HepG2 (cell line): ENCODE data around the gene PCSK7. TPM values are rescaled to one million over a fixed set of nuclear protein-coding genes. Genes with fewer than 3 reads are reported as not detected.

ENCODE experiments used
- ATAC-seq: fragments of 200-7000 bp; cut with Tn5 transposase; 3 replicates; pipeline ENCODE4 v1.9.1; 2020; ENCODE audit warnings: mild to moderate bottlenecking, moderate library complexity
- BruUV-seq: library from RNA; stranded (reverse); fragments of 400-500 nt; replicated peaks from 2 replicates; lab custom pipeline; 2021; lab: Mats Ljungman, UMichigan
- CTCF ChIA-PET: fragments of 300-600 bp; formaldehyde crosslinking; extraction: SDS; loops from one replicate; lab custom pipeline; 2021; ENCODE audit warnings: low total read pairs, inconsistent platforms, low intra/inter-chr PET ratio; lab: Yijun Ruan, JAX
- POLR2A ChIA-PET: fragments of 350-600 bp; sonication (Branson Sonifier 250); formaldehyde crosslinking; loops from one replicate; lab custom pipeline; 2020; ENCODE audit warnings: antibody characterized with exemption, inconsistent platforms; lab: Yijun Ruan, JAX
- DNase-seq: peaks from one replicate; pipeline ENCODE4 v3.0.0-alpha.2; 2015; ENCODE audit warnings: low spot score
- FAIRE-seq: peaks from 3 replicates; lab custom pipeline; 2011; peaks lifted over from hg19 to GRCh38; lab: Jason Lieb, UNC
- H2AFZ ChIP-seq: one replicate; pipeline ENCODE4 v1.6.1; 2011; ENCODE audit warnings: low read length, inconsistent platforms
- H3K27ac ChIP-seq: fragments of 300-600 bp; 3 replicates; pipeline ENCODE4 v1.8.0; 2011; ENCODE audit warnings: mixed run types, mild to moderate bottlenecking, mixed read lengths, low read length, inconsistent platforms; ENCODE audit not compliant: insufficient read depth; ENCODE audit errors: extremely low read length
- H3K27me3 ChIP-seq, 2 experiments: fragments of 200-600 bp in 1 of 2; 2 replicates in 1 of 2; 3 replicates in 1 of 2; pipeline versions ENCODE4 v1.6.0 to v1.8.0; 2011; ENCODE audit warnings: low read length in 2 of 2, mild to moderate bottlenecking in 2 of 2, moderate library complexity in 2 of 2, inconsistent platforms in 1 of 2; ENCODE audit not compliant: insufficient read depth in 2 of 2, control insufficient read depth in 1 of 2
- H3K36me3 ChIP-seq, 2 experiments: fragments of 200-600 bp in 1 of 2; replicated peaks in 1 of 2; 2 replicates in 1 of 2; 3 replicates in 1 of 2; pipeline versions ENCODE4 v1.5.1 to v1.8.0; 2011; ENCODE audit warnings: low read length in 2 of 2, inconsistent platforms in 1 of 2; ENCODE audit not compliant: insufficient read depth in 2 of 2, control insufficient read depth in 1 of 2
- H3K4me1 ChIP-seq: 2 replicates; pipeline ENCODE4 v1.5.1; 2012; ENCODE audit warnings: low read length, inconsistent platforms; ENCODE audit not compliant: insufficient read depth
- H3K4me2 ChIP-seq: 2 replicates; pipeline ENCODE4 v1.6.0; 2011; ENCODE audit warnings: low read depth, low read length, inconsistent platforms
- H3K4me3 ChIP-seq, 3 experiments: fragments of 200-600 bp in 1 of 3; sonication (generic), shearing (Covaris generic) in 1 of 3; replicated peaks in 1 of 3; 2 replicates each; pipeline ENCODE4 v1.5.1; 2011 to 2016; ENCODE audit warnings: low read length in 3 of 3, inconsistent platforms in 2 of 3, low read depth in 2 of 3, mild to moderate bottlenecking in 2 of 3, control low read depth in 1 of 3, mixed read lengths in 1 of 3; ENCODE audit not compliant: insufficient read depth in 1 of 3
- H3K79me2 ChIP-seq: one replicate; pipeline ENCODE4 v1.6.1; 2011; ENCODE audit warnings: low read length, inconsistent platforms; ENCODE audit not compliant: insufficient read depth
- H3K9ac ChIP-seq: 2 replicates; pipeline ENCODE4 v1.6.0; 2011; ENCODE audit warnings: mild to moderate bottlenecking, low read depth, low read length, inconsistent platforms; ENCODE audit not compliant: insufficient read depth
- H3K9me3 ChIP-seq: 2 replicates; pipeline ENCODE4 v1.5.1; 2012; ENCODE audit warnings: mild to moderate bottlenecking, low read length
- H4K20me1 ChIP-seq: 2 replicates; pipeline ENCODE4 v1.6.0; 2011; ENCODE audit warnings: inconsistent platforms, mild to moderate bottlenecking, low read length, moderate library complexity; ENCODE audit not compliant: insufficient read depth
- AGO2 ChIP-seq: fragments of 200-400 bp; formaldehyde crosslinking; optimal IDR thresholded peaks from 2 replicates; pipeline ENCODE3; 2017; ENCODE audit warnings: mild to moderate bottlenecking, low read depth, low read length, moderate library complexity
- CBFB ChIP-seq: sonication (generic); formaldehyde crosslinking; IDR thresholded peaks from 2 replicates; pipeline ENCODE4 v1.4.0; 2020; ENCODE audit warnings: missing genetic modification reagents
- IRF2 ChIP-seq: IDR thresholded peaks from 2 replicates; pipeline ENCODE4 v1.6.1; 2018; ENCODE audit warnings: missing genetic modification reagents, missing compliant biosample characterization
- JUN ChIP-seq: sonication (generic); formaldehyde crosslinking; IDR thresholded peaks from 2 replicates; pipeline ENCODE4 v1.4.0; 2020; ENCODE audit warnings: mild to moderate bottlenecking, missing genetic modification reagents
- RFX3 ChIP-seq: IDR thresholded peaks from 2 replicates; pipeline ENCODE4 v1.6.1; 2016; ENCODE audit warnings: missing biosample characterization, missing genetic modification reagents
- TAF1 ChIP-seq: sonication (generic); formaldehyde crosslinking; IDR thresholded peaks from 2 replicates; pipeline ENCODE4 v1.4.0; 2020; ENCODE audit warnings: missing genetic modification reagents
- TFDP1 ChIP-seq: IDR thresholded peaks from 2 replicates; pipeline ENCODE4 v1.6.1; 2016; ENCODE audit warnings: missing compliant biosample characterization, missing genetic modification reagents, borderline replicate concordance
- THRA ChIP-seq: sonication (generic); formaldehyde crosslinking; IDR thresholded peaks from 2 replicates; pipeline ENCODE4 v1.4.0; 2020; ENCODE audit warnings: missing genetic modification reagents, borderline replicate concordance
- ZNF280D ChIP-seq: sonication (generic); formaldehyde crosslinking; IDR thresholded peaks from 2 replicates; pipeline ENCODE4 v1.5.1; 2020; ENCODE audit warnings: mild to moderate bottlenecking, missing genetic modification reagents
- ZNF570 ChIP-seq: sonication (generic); formaldehyde crosslinking; IDR thresholded peaks from 2 replicates; pipeline ENCODE4 v1.4.0; 2020; ENCODE audit warnings: mild to moderate bottlenecking, missing genetic modification reagents, borderline replicate concordance
- WGBS: methylation state at CpG from one replicate; pipeline ENCODE4 v1.1.6; 2017; ENCODE audit warnings: low lambda C conversion rate; 5-methylcytosine and 5-hydroxymethylcytosine counted together
- in situ Hi-C: cut with HindIII; loops from 2 replicates; pipeline ENCODE4 v1.10.0; 2017; ENCODE audit warnings: low pct_unique_long_range_greater_than_20kb; ENCODE audit not compliant: extremely low pct_ligation_motif_present
- intact Hi-C: fragments of 100-400 bp; cut with micrococcal nuclease; formaldehyde crosslinking; loops from one replicate; pipeline ENCODE4 v1.10.0; 2022; ENCODE audit not compliant: unreplicated experiment
- polyA plus RNA-seq, 8 experiments: library from polyadenylated mRNA; depleted of rRNA in 3 of 8; stranded (reverse) in 7 of 8; unstranded in 1 of 8; fragments of >200 nt; fragmentation: Illumina TruSeq in 4 of 8; extraction: Trizol in 4 of 8; gene quantifications; 2 replicates each; pipeline versions ENCODE4 v1.2.1 to v1.2.3, GENCODE V29; 2011 to 2016; ENCODE audit warnings: low read depth in 4 of 8, missing spikeins in 1 of 8, mixed read lengths in 1 of 8; ENCODE audit not compliant: insufficient read depth in 1 of 8
- total RNA-seq, 5 experiments: library from RNA; depleted of rRNA; stranded (reverse); fragments of >200 nt; fragmentation: Illumina TruSeq; extraction: Trizol; gene quantifications; 2 replicates each; pipeline ENCODE4 v1.2.3, GENCODE V29; 2016; ENCODE audit warnings: low read depth in 1 of 5

PCSK7 gene
- total and polyA plus RNA-seq, 2 of the 13 experiments (the other 11 are each of a cell fraction or from before 2014, with no cell fraction given), result 13.4 to 13.8 TPM

- no peak for TF ChIP-seq ZNF280D (CRISPR knock-in tag)
- TF ChIP-seq RFX3 (CRISPR knock-in tag), result no peak
- TF ChIP-seq TAF1, result no peak
- TF ChIP-seq, all 625 proteins: peak for 0
These were observed 31.7 kb downstream of the PCSK7 start (continued) for GRCh38 chr11:117199916-117200812.

- peak; percentile 30 for ATAC-seq
- Histone ChIP-seq H3K4me1 (peaks cover 9% of the 10 kb centered on the region), H3K27me3 (no peaks in the 10 kb centered on the region), H2AFZ (no peak within 1 kb of the TSS), H3K79me2 (no peaks in the 10 kb centered on the region), H3K36me3 (peaks cover 0 to 3% of the 10 kb centered on the region in 2 experiments; a peak in 1 of 5 replicates), H3K27ac (no peak within 1 kb of the TSS), H4K20me1 (no peaks in the 10 kb centered on the region), H3K4me3 (no peak within 1 kb of the TSS; a peak in 3 of 6 replicates), H3K9me3 (no peaks in the 10 kb centered on the region), H3K9ac (no peak within 1 kb of the TSS), H3K4me2 (no peak within 1 kb of the TSS; the same call in 1 of the 2 replicates)
- WGBS, result 56% methylated on average over 8 of the region's 34 CpGs
- no peak for TF ChIP-seq THRA (CRISPR knock-in tag)
- peak; percentile 52 for TF ChIP-seq AGO2
- no peak for TF ChIP-seq ZNF570 (CRISPR knock-in tag)
- TF ChIP-seq CBFB (CRISPR knock-in tag), result no peak
- no peak for TF ChIP-seq TFDP1
- TF ChIP-seq JUN (CRISPR knock-in tag), result no peak
- TF ChIP-seq IRF2 (CRISPR knock-in tag), result no peak
- in situ Hi-C loops (no loop called here), intact Hi-C loops (no loop called here)
- DNase-seq, result peak; percentile 21
- ChIA-PET CTCF (no interaction called here), POLR2A (interaction anchor here (1.2 kb wide), 1 partner anchor 20 kb away, joined by 4 read pairs; no protein-coding TSS in a partner anchor)
- BruUV-seq, result no TSS peak
- no peak for FAIRE-seq
These were observed 32.6 kb downstream of the PCSK7 start, which contains the start of gene TAGLN for GRCh38 chr11:117199053-117199915. TSS of gene TAGLN (plus strand) at chr11:117199370. CDS start at chr11:117203014, 3,644 bp downstream.
